Stimulated activated CD4-positive, alpha-beta T cell treated with anti-CD3 and anti-CD28 coated beads, Interleukin-12 subunit alpha, Interleukin-12 subunit beta, amount 100 ng/mL, for 48 hours (primary cell): ENCODE results near the gene ZNF438.

Source experiments
- DNase-seq, 3 donors: peaks; one replicate each; pipeline ENCODE4 v3.0.0-alpha.2; 2020; ENCODE audit warnings: low read depth in 2 of 3, low spot score in 1 of 3

The ZNF438 gene

GRCh38 chr10:30829901-30830300, 201.8 kb downstream of the ZNF438 start:
- no peak for DNase-seq

GRCh38 chr10:30828680-30829079, 203.0 kb downstream of the ZNF438 start:
- no peak for DNase-seq

GRCh38 chr10:30828164-30828563, 203.5 kb downstream of the ZNF438 start:
- no peak for DNase-seq

GRCh38 chr10:30827531-30828120, 204.0 kb downstream of the ZNF438 start:
- no peak for DNase-seq

DNA sequence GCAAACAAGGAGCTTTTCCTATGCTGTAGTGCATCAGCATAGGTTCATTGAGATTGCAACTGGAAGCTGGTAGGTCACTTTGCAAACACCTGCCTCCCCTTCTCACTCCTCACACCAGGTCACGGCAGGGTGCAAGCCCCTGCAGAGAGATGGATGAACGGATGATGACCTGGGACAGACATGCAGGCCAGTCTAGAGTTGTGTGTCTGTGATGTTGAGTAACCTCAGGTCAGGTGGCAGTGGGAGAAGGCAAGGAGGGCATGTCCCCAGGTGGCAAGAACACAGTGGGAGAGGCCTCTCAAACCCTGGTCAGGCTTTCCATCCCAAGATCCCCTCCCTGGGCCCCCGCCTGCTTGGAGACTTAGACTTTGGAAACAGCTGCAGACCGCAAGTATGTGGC, 205.0 kb downstream of the ZNF438 start:
- DNase-seq: no peak

DNA sequence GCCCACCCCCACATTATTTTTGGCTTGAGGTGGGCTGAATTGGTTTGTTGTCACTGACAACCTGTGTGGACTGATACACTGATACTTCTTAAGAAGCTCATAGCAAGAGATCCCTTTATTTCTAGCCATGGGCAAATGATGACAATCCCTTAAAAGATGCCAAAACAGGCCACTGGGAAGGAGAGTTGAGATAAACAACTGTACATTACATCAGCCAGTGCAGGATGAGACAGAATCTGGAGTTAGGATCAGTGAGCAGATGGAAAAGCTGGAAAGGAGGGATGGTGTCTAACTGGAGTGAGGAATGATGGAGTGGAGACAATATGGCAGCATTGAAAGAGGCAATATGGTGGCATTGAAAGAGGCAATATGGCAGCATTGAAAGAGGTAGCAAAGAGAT, 206.2 kb downstream of the ZNF438 start:
- DNase-seq: no peak

- DNase-seq: no peak
Measured at GRCh38 chr10:30825022-30825421, 206.6 kb downstream of the ZNF438 start.

DNA sequence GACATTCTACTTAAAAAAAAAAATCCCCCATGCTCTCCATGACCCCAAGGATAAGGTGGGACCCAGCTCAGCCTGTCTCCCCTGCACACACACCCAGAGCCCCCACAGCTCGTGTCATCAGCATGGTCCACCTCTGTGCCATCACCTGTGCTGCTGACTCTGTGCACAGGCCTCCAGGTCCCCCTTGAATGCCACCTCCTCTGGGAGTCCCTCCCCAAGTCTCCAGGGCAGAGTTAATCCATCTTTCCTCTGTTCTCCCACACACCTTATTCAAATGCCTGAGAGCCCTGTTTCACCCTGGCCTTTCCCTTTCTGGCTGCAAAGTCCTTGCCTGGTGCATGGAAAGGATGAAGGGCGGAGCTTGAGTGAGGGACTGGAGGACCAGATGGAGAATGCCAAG, 208.0 kb downstream of the ZNF438 start:
- no peak for DNase-seq

DNA sequence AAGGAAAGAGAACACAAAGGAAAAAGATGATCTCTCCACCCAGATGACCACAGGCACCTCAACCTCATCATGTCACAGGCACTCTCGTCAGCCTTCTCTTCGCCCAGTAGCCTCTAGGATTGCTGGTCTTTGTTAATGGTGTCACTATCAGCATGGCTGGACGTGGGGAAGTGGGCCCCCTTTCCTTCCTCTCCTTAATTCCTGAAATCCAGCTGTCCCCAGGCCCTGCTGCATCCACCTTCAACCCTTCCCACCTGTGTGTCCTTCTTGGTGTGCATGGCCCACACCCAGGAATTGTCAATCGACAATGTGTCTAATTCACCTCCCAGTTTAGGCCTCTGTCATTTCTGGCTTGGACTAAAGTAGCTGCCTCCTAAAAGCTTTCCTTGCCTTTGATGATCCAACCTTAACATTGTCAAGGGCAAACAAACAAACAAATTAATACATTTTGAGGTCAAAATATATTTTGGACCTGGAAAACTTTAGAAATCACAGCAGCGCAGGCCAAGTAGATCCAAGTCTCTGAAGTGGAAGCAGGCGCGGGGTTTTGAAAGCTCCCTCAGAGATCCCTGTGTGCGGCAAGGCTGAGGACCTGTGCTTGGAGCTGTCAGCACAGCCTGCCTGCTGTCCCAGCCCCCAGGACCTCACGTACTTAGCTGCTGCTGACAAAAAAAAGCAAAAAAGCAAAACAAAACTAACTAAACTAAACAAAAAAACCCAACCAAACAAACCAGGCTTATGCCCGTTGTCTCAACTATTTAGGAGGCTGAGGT, 208.8 kb downstream of the ZNF438 start:
- DNase-seq: no peak

- DNase-seq: no peak
Measured at GRCh38 chr10:30821994-30822692, 209.5 kb downstream of the ZNF438 start.

- DNase-seq: no peak
Measured at GRCh38 chr10:30821261-30821993, 210.2 kb downstream of the ZNF438 start.

DNA sequence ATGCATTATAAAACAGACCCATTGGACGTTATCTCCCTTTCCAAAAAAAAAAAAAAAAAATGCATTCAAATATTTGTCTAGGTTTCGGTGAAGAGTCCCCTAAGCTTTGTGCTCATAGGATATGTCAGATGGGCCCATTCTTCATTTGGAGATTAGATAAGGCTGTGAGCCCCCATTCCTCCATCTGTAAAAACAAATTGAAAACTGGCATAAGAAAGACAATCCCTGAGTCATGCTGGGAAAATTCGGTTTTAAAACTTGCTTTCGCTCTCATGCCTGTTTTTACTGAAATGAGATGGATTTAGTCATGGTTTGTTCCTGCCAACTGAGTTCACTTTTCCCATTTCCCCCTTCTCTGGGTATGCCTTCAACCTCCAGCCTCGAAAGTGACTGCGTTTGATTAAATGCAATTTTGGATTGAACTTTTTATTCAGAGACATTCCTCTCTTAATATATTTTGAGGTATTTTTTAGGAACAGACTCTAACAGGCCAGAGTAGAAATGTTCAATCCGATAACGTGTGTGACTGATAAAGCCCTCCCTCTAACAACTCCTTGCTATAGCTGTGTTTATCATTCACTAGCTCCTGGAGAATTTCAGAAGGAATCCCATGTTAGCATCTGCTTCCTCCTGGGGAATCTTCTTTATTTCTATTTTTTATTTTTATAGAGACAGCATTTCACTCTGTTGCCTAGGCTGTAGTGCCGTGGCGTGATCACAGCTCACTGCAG, 211.2 kb downstream of the ZNF438 start:
- DNase-seq: no peak

- no peak for DNase-seq
Measured at GRCh38 chr10:30819341-30820181, 212.1 kb downstream of the ZNF438 start.

GRCh38 chr10:30818854-30819253, 212.8 kb downstream of the ZNF438 start:
- no peak for DNase-seq

DNA sequence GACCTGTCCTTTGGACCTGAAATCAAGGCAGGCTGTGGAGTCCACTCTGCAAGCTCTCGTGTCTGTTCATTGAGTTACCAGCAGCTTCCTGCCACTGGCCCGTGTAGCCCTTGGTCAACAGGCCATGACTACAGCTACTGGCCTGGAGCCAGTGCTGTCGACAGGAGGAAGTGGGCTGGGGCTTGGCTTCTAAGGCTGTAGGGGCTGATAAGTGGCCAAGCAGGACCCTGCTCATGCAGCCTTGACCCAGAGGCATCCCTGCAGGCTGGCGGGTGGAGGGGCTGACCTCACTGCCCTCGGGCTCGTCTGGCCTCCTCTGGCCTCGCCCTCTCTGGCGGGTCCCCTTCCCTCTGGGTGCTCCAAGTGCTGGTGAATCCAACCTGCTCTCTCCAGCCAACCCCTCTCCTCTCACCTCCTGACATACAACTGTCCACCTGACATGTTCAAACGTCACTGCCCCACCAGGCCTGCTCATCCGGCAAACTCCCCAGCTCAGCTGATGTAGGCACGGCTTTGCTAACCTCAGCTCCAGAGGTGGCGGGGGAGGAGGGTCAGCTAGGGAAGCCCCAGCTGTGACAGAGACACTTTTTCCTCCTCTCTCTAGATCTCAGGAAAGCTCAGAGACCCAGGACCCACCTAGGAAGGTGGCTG, 213.5 kb downstream of the ZNF438 start:
- DNase-seq: no peak

GRCh38 chr10:30817541-30817940, 214.1 kb downstream of the ZNF438 start:
- no peak for DNase-seq

GRCh38 chr10:30816820-30817171, 214.9 kb downstream of the ZNF438 start:
- DNase-seq: no peak

- no peak for DNase-seq
Measured at GRCh38 chr10:30816159-30816819, 215.4 kb downstream of the ZNF438 start.

GRCh38 chr10:30813872-30814481, 217.7 kb downstream of the ZNF438 start:
- no peak for DNase-seq
